HCT116 (cell line): ENCODE data around the gene SLC8A1.

Experiments
- ELF1 ChIP-seq: IDR thresholded peaks from 2 replicates; pipeline ENCODE4 v1.6.1; 2012; ENCODE audit warnings: low read depth, borderline replicate concordance
- EZH2 ChIP-seq: fragments of 200-600 bp; sonication (generic); IDR thresholded peaks from 2 replicates; pipeline ENCODE4 v1.6.1; 2017; ENCODE audit warnings: antibody characterized with exemption, mixed run types
- EZH2phosphoT487 ChIP-seq: fragments of 200-600 bp; IDR thresholded peaks from 2 replicates; pipeline ENCODE4 v1.6.1; 2018; ENCODE audit warnings: antibody characterized with exemption, borderline replicate concordance
- JUND ChIP-seq: IDR thresholded peaks from 2 replicates; pipeline ENCODE4 v1.6.1; 2012
- POLR2A ChIP-seq: IDR thresholded peaks from 2 replicates; pipeline ENCODE4 v1.7.0; 2011; ENCODE audit warnings: borderline replicate concordance; ENCODE audit not compliant: insufficient read depth, insufficient read length; ENCODE audit errors: extremely low read depth
- POLR2AphosphoS5 ChIP-seq: IDR thresholded peaks from 2 replicates; pipeline ENCODE4 v1.6.1; 2011; ENCODE audit warnings: mild to moderate bottlenecking, low read depth, low read length, moderate library complexity
- YY1 ChIP-seq: IDR thresholded peaks from 2 replicates; pipeline ENCODE4 v1.6.1; 2011; ENCODE audit warnings: low read length, low read depth, moderate library complexity, mild to moderate bottlenecking; ENCODE audit not compliant: insufficient replicate concordance; ENCODE audit errors: extremely low read depth
- TF ChIP-seq, protein P1 (sequence below), 3 experiments: fragments of 200-600 bp in 1 of 3; sonication (generic) in 1 of 3; IDR thresholded peaks in 2 of 3; conservative IDR thresholded peaks in 1 of 3; 2 replicates each; pipeline ENCODE4 v1.5.1; 2012 to 2017; ENCODE audit warnings: low read depth in 2 of 3, low read length in 2 of 3, antibody characterized with exemption in 1 of 3, borderline replicate concordance in 1 of 3, control low read depth in 1 of 3, mild to moderate bottlenecking in 1 of 3, mixed read lengths in 1 of 3, mixed run types in 1 of 3, moderate library complexity in 1 of 3; ENCODE audit not compliant: insufficient read depth in 1 of 3
- TF ChIP-seq, protein P2 (sequence below): IDR thresholded peaks from 2 replicates; pipeline ENCODE4 v1.6.1; 2012; ENCODE audit warnings: low read depth

DNA sequence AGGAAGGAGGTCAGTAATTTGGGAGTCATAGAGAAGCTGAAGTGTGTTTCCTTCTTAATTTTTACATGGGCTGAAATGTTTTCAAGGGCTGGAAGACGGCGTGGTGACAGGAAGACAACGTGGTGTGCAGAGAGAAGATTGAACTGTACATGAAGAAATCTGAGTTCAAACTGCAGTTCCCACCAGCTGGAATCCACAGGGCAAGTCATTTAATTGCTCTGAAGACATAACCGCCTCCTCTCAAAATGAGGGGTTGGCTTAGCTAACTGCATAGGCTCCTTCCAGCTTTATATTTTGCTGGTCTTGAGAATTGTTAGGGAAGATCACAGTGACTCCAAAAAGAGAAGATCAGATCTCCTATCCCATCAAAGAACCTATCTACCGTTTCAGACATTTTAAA is 103.9 kb downstream of the SLC8A1 start:
- TF ChIP-seq POLR2AphosphoS5 (no peak), EZH2 (no peak), POLR2A (no peak), ELF1 (no peak), JUND (no peak), YY1 (no peak), EZH2phosphoT487 (no peak)
- TF ChIP-seq, protein P1, sequence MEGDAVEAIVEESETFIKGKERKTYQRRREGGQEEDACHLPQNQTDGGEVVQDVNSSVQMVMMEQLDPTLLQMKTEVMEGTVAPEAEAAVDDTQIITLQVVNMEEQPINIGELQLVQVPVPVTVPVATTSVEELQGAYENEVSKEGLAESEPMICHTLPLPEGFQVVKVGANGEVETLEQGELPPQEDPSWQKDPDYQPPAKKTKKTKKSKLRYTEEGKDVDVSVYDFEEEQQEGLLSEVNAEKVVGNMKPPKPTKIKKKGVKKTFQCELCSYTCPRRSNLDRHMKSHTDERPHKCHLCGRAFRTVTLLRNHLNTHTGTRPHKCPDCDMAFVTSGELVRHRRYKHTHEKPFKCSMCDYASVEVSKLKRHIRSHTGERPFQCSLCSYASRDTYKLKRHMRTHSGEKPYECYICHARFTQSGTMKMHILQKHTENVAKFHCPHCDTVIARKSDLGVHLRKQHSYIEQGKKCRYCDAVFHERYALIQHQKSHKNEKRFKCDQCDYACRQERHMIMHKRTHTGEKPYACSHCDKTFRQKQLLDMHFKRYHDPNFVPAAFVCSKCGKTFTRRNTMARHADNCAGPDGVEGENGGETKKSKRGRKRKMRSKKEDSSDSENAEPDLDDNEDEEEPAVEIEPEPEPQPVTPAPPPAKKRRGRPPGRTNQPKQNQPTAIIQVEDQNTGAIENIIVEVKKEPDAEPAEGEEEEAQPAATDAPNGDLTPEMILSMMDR (IDR thresholded peaks at IDR 0.05 in 2 of 3, conservative IDR thresholded peaks at IDR 0.05 in 1 of 3; ENCODE audit: borderline replicate concordance in 1 of 3, insufficient read depth in 1 of 3, low read depth in 2 of 3, low read length in 2 of 3): no peak
- TF ChIP-seq, protein P2, sequence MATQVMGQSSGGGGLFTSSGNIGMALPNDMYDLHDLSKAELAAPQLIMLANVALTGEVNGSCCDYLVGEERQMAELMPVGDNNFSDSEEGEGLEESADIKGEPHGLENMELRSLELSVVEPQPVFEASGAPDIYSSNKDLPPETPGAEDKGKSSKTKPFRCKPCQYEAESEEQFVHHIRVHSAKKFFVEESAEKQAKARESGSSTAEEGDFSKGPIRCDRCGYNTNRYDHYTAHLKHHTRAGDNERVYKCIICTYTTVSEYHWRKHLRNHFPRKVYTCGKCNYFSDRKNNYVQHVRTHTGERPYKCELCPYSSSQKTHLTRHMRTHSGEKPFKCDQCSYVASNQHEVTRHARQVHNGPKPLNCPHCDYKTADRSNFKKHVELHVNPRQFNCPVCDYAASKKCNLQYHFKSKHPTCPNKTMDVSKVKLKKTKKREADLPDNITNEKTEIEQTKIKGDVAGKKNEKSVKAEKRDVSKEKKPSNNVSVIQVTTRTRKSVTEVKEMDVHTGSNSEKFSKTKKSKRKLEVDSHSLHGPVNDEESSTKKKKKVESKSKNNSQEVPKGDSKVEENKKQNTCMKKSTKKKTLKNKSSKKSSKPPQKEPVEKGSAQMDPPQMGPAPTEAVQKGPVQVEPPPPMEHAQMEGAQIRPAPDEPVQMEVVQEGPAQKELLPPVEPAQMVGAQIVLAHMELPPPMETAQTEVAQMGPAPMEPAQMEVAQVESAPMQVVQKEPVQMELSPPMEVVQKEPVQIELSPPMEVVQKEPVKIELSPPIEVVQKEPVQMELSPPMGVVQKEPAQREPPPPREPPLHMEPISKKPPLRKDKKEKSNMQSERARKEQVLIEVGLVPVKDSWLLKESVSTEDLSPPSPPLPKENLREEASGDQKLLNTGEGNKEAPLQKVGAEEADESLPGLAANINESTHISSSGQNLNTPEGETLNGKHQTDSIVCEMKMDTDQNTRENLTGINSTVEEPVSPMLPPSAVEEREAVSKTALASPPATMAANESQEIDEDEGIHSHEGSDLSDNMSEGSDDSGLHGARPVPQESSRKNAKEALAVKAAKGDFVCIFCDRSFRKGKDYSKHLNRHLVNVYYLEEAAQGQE: no peak
